Osteocyte (in vitro differentiated cells): ENCODE measurements around the gene AASS. TPM values are rescaled to one million over a fixed set of nuclear protein-coding genes. Genes with fewer than 3 reads are reported as not detected.
"Not testable (repeated sequence)": the region's sequence is repeated elsewhere in the genome, so short reads cannot be mapped to it uniquely, and the experiment has no call there.

Experiments
- DNase-seq: peaks from one replicate; pipeline ENCODE4 v3.0.0; 2021; ENCODE audit warnings: mixed read lengths; ENCODE audit not compliant: unreplicated experiment; ENCODE audit errors: extremely low spot score
- H3K27ac Mint-ChIP-seq: one replicate; pipeline ENCODE4 v1.8.0; 2021; ENCODE audit warnings: mild to moderate bottlenecking, mixed read lengths; ENCODE audit not compliant: unreplicated experiment
- H3K27me3 Mint-ChIP-seq: one replicate; pipeline ENCODE4 v1.8.0; 2021; ENCODE audit warnings: mixed read lengths; ENCODE audit not compliant: unreplicated experiment
- H3K36me3 Mint-ChIP-seq: one replicate; pipeline ENCODE4 v1.8.0; 2021; ENCODE audit warnings: mixed read lengths; ENCODE audit not compliant: unreplicated experiment
- H3K4me1 Mint-ChIP-seq: one replicate; pipeline ENCODE4 v1.8.0; 2021; ENCODE audit warnings: mixed read lengths; ENCODE audit not compliant: unreplicated experiment
- H3K4me3 Mint-ChIP-seq: one replicate; pipeline ENCODE4 v1.8.0; 2021; ENCODE audit warnings: mild to moderate bottlenecking, moderate library complexity, mixed read lengths; ENCODE audit not compliant: unreplicated experiment
- H3K9me3 Mint-ChIP-seq: one replicate; pipeline ENCODE4 v1.8.0; 2021; ENCODE audit warnings: mixed read lengths; ENCODE audit not compliant: unreplicated experiment
- CTCF ChIP-seq: fragments of 200-600 bp; sonication (generic); IDR thresholded peaks from 2 replicates; pipeline ENCODE4 v1.5.0; 2021; ENCODE audit warnings: antibody characterized with exemption, mild to moderate bottlenecking, moderate library complexity
- total RNA-seq: library from RNA; stranded (reverse); gene quantifications from 2 replicates; pipeline ENCODE4 v1.2.1, GENCODE V29; 2021

AASS gene
- total RNA-seq, 1 donor from 2014 or later: 21.3 TPM

- Mint-ChIP-seq H3K27ac (peak overlapping the region; percentile 80), H3K27me3 (no peaks in the 10 kb centered on the region), H3K4me3 (peak overlapping the region; percentile 68), H3K36me3 (peaks cover 8% of the 10 kb centered on the region), H3K4me1 (peaks cover 34% of the 10 kb centered on the region), H3K9me3 (no peaks in the 10 kb centered on the region)
- TF ChIP-seq CTCF: no peak
- no peak for DNase-seq
Measured at GRCh38 chr7:122136639-122137245, 7.3 kb downstream of the AASS start.

GRCh38 chr7:122136078-122136477, 8.0 kb downstream of the AASS start:
- Mint-ChIP-seq H3K4me1 (peaks cover 28% of the 10 kb centered on the region), H3K27ac (no peak overlapping the region)
- DNase-seq: no peak

GRCh38 chr7:122135275-122135674, 8.8 kb downstream of the AASS start:
- Mint-ChIP-seq H3K36me3 (peaks cover 8% of the 10 kb centered on the region), H3K4me3 (no peak overlapping the region), H3K27ac (no peak overlapping the region), H3K4me1 (peaks cover 28% of the 10 kb centered on the region), H3K27me3 (no peaks in the 10 kb centered on the region), H3K9me3 (no peaks in the 10 kb centered on the region)
- no peak for DNase-seq
- TF ChIP-seq CTCF: no peak

More at GRCh38 chr7:122136078-122136477, 8.0 kb downstream of the AASS start:
- Mint-ChIP-seq H3K36me3 (peaks cover 8% of the 10 kb centered on the region), H3K27me3 (no peaks in the 10 kb centered on the region), H3K9me3 (no peaks in the 10 kb centered on the region), H3K4me3 (peak overlapping the region; percentile 12)
- TF ChIP-seq CTCF: no peak

- peaks cover 28% of the 10 kb centered on the region for H3K4me1 Mint-ChIP-seq
- not testable (repeated sequence) for H3K4me3 Mint-ChIP-seq, H3K9me3 Mint-ChIP-seq, DNase-seq, H3K27ac Mint-ChIP-seq, H3K36me3 Mint-ChIP-seq, H3K27me3 Mint-ChIP-seq
Measured at GRCh38 chr7:122134793-122135192, 9.3 kb downstream of the AASS start.

- Mint-ChIP-seq H3K27ac (no peak overlapping the region), H3K4me3 (no peak overlapping the region), H3K9me3 (no peaks in the 10 kb centered on the region), H3K4me1 (peaks cover 26% of the 10 kb centered on the region), H3K27me3 (no peaks in the 10 kb centered on the region), H3K36me3 (peaks cover 9% of the 10 kb centered on the region)
- no peak for DNase-seq
- TF ChIP-seq CTCF: no peak
Measured at GRCh38 chr7:122133477-122133876, 10.6 kb downstream of the AASS start.
